GM23338 (cell line): Measurements from ENCODE around the gene ADGRB3. TPM values are rescaled to one million over a fixed set of nuclear protein-coding genes. Genes with fewer than 3 reads are reported as not detected.

Experiments
- ATAC-seq: fragments of 200-7000 bp; cut with Tn5 transposase; 3 replicates; pipeline ENCODE4 v1.9.1; 2020
- DNase-seq: peaks from one replicate; pipeline ENCODE4 v3.0.0-alpha.2; 2015; ENCODE audit warnings: low spot score
- H2AFZ ChIP-seq: fragments of 200-600 bp; sonication (generic); 2 replicates; pipeline ENCODE4 v1.8.0; 2016; ENCODE audit warnings: antibody characterized with exemption, mild to moderate bottlenecking, moderate library complexity
- H3F3A ChIP-seq: fragments of 200-600 bp; sonication (generic); replicated peaks from 2 replicates; pipeline ENCODE4 v1.8.0; 2017; ENCODE audit warnings: antibody characterized with exemption, mixed run types, low read depth
- H3K27ac ChIP-seq: fragments of 200-600 bp; sonication (generic); 2 replicates; pipeline ENCODE4 v1.6.1; 2016; ENCODE audit warnings: low read depth
- H3K27me3 ChIP-seq: fragments of 200-600 bp; sonication (generic); 2 replicates; pipeline ENCODE4 v1.8.0; 2016; ENCODE audit warnings: mild to moderate bottlenecking, mixed run types, moderate library complexity; ENCODE audit not compliant: insufficient read depth
- H3K36me3 ChIP-seq: fragments of 200-600 bp; sonication (generic); 2 replicates; pipeline ENCODE4 v1.8.0; 2016; ENCODE audit warnings: mild to moderate bottlenecking; ENCODE audit not compliant: insufficient read depth
- H3K4me1 ChIP-seq: fragments of 200-600 bp; sonication (generic); 2 replicates; pipeline ENCODE4 v1.8.0; 2016; ENCODE audit warnings: mild to moderate bottlenecking, moderate library complexity; ENCODE audit not compliant: insufficient read depth
- H3K4me2 ChIP-seq: fragments of 200-600 bp; sonication (generic); 2 replicates; pipeline ENCODE4 v1.7.1; 2017; ENCODE audit warnings: mixed run types
- H3K4me3 ChIP-seq: fragments of 200-600 bp; sonication (generic); 2 replicates; pipeline ENCODE4 v1.6.1; 2016; ENCODE audit warnings: mixed run types
- H3K79me2 ChIP-seq: fragments of 200-600 bp; sonication (generic); replicated peaks from 2 replicates; pipeline ENCODE4 v1.8.0; 2017; ENCODE audit warnings: mild to moderate bottlenecking; ENCODE audit not compliant: insufficient read depth
- H3K9me2 ChIP-seq: fragments of 200-600 bp; sonication (generic); 2 replicates; pipeline ENCODE4 v1.8.0; 2017; ENCODE audit not compliant: insufficient read depth
- H4K20me1 ChIP-seq: fragments of 200-600 bp; sonication (generic); replicated peaks from 2 replicates; pipeline ENCODE4 v1.8.0; 2017; ENCODE audit warnings: mild to moderate bottlenecking; ENCODE audit not compliant: insufficient read depth
- H3K27ac Mint-ChIP-seq: 2 replicates; pipeline ENCODE4 v1.8.0; 2020; ENCODE audit warnings: inconsistent platforms, mild to moderate bottlenecking, moderate library complexity, mixed read lengths
- H3K27me3 Mint-ChIP-seq: 3 replicates; pipeline ENCODE4 v1.8.0; 2022; ENCODE audit warnings: low read depth, mild to moderate bottlenecking, moderate library complexity, mixed read lengths, inconsistent platforms; ENCODE audit not compliant: insufficient read depth, poor library complexity
- H3K36me3 Mint-ChIP-seq: 3 replicates; pipeline ENCODE4 v1.8.0; 2021; ENCODE audit warnings: low read depth, mild to moderate bottlenecking, inconsistent platforms, moderate library complexity, mixed read lengths
- H3K4me1 Mint-ChIP-seq: 3 replicates; pipeline ENCODE4 v1.8.0; 2020; ENCODE audit warnings: mild to moderate bottlenecking, inconsistent platforms, mixed read lengths
- H3K4me3 Mint-ChIP-seq: 3 replicates; pipeline ENCODE4 v1.8.0; 2021; ENCODE audit warnings: moderate library complexity, mild to moderate bottlenecking, inconsistent platforms, mixed read lengths
- H3K9me3 Mint-ChIP-seq: 3 replicates; pipeline ENCODE4 v1.8.0; 2020; ENCODE audit warnings: moderate library complexity, mild to moderate bottlenecking, inconsistent platforms, mixed read lengths
- CREB1 ChIP-seq: fragments of 250-450 bp; sonication (Bioruptor Pico); IDR thresholded peaks from 2 replicates; pipeline ENCODE4 v1.5.0; 2020; ENCODE audit warnings: low read depth, mild to moderate bottlenecking, moderate library complexity
- EZH2 ChIP-seq: fragments of 200-600 bp; sonication (generic); IDR thresholded peaks from one replicate; pipeline ENCODE4 v1.8.0; 2017; ENCODE audit warnings: antibody characterized with exemption, mild to moderate bottlenecking, low read depth; ENCODE audit not compliant: unreplicated experiment
- EZH2phosphoT487 ChIP-seq: fragments of 200-600 bp; sonication (generic); IDR thresholded peaks from one replicate; pipeline ENCODE4 v1.8.1; 2018; ENCODE audit warnings: antibody characterized with exemption; ENCODE audit not compliant: unreplicated experiment
- JUNB ChIP-seq: IDR thresholded peaks from one replicate; pipeline ENCODE4 v1.6.1; 2016; ENCODE audit warnings: antibody characterized with exemption; ENCODE audit not compliant: unreplicated experiment
- NANOG ChIP-seq: IDR thresholded peaks from 2 replicates; pipeline ENCODE4 v1.6.1; 2016; ENCODE audit warnings: antibody characterized with exemption, borderline replicate concordance
- POLR2AphosphoS5 ChIP-seq: IDR thresholded peaks from 2 replicates; pipeline ENCODE4 v1.6.1; 2016; ENCODE audit warnings: antibody characterized with exemption, low read depth
- ZNF114 ChIP-seq: fragments of 250-450 bp; sonication (Bioruptor Pico); IDR thresholded peaks from 2 replicates; pipeline ENCODE4 v1.5.0; 2020; ENCODE audit warnings: mild to moderate bottlenecking, moderate library complexity
- ZNF331 ChIP-seq: fragments of 250-450 bp; sonication (Bioruptor Pico); IDR thresholded peaks from 2 replicates; pipeline ENCODE4 v1.5.0; 2020; ENCODE audit warnings: low read depth, mild to moderate bottlenecking, moderate library complexity
- polyA plus RNA-seq: library from polyadenylated mRNA; unstranded; fragments of >200 nt; fragmentation: Nextera tagmentation; extraction: Ambion mirVana; gene quantifications from 2 replicates; pipeline ENCODE4 v1.2.1, GENCODE V29; 2016
- total RNA-seq: library from RNA; depleted of rRNA; stranded (reverse); fragments of >200 nt; shearing (Covaris generic); gene quantifications from 2 replicates; pipeline ENCODE4 v1.2.3, GENCODE V29; 2014
- TF ChIP-seq, protein P1 (sequence below), 2 experiments: fragments of 200-600 bp in 1 of 2; sonication (generic) in 1 of 2; conservative IDR thresholded peaks; 2 replicates each; pipeline versions ENCODE4 v1.5.1 to v1.6.1; 2016 to 2017; ENCODE audit warnings: antibody characterized with exemption in 2 of 2, low read depth in 2 of 2, mild to moderate bottlenecking in 2 of 2, moderate library complexity in 1 of 2
- TF ChIP-seq, protein P2 (sequence below): IDR thresholded peaks from one replicate; pipeline ENCODE4 v1.6.1; 2018; ENCODE audit warnings: antibody characterized with exemption; ENCODE audit not compliant: unreplicated experiment
- TF ChIP-seq, protein P3 (sequence below): IDR thresholded peaks from 2 replicates; pipeline ENCODE4 v1.6.1; 2016; ENCODE audit warnings: antibody characterized with exemption

Gene ADGRB3
- total and polyA plus RNA-seq, 2 experiments from 2014 or later = 0.92 to 4.0 TPM

DNA sequence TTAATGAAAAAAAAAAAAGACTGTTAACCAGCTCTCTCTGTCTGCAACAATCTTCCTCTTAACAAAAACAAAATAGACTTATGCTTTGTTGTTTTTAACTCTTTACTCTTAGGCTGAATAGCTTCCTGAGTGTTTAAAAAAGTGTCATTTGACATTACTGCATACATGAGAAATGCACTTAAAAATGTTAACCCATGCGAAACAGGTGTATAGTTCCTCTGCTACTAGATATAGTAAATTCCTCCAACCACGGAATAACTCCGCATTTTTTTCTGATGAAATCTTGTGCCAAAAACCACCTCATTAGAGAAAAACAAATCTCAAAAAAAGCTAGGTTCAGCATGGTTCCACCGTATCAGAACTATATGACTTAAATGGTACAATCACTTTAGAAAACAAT, 426.0 kb downstream of the ADGRB3 start:
- no peak overlapping the region for H3K27ac Mint-ChIP-seq
- H3K4me1 Mint-ChIP-seq = no peaks in the 10 kb centered on the region
- DNase-seq = no peak
- H3K36me3 ChIP-seq = no peaks in the 10 kb centered on the region
- H3K4me2 ChIP-seq = no peak overlapping the region
- H3K79me2 ChIP-seq = no peaks in the 10 kb centered on the region
- no peak for TF ChIP-seq CREB1
- TF ChIP-seq POLR2AphosphoS5 = no peak
- TF ChIP-seq EZH2phosphoT487 = no peak
- TF ChIP-seq EZH2 = no peak
- no peak for TF ChIP-seq ZNF114
- TF ChIP-seq, protein P1, sequence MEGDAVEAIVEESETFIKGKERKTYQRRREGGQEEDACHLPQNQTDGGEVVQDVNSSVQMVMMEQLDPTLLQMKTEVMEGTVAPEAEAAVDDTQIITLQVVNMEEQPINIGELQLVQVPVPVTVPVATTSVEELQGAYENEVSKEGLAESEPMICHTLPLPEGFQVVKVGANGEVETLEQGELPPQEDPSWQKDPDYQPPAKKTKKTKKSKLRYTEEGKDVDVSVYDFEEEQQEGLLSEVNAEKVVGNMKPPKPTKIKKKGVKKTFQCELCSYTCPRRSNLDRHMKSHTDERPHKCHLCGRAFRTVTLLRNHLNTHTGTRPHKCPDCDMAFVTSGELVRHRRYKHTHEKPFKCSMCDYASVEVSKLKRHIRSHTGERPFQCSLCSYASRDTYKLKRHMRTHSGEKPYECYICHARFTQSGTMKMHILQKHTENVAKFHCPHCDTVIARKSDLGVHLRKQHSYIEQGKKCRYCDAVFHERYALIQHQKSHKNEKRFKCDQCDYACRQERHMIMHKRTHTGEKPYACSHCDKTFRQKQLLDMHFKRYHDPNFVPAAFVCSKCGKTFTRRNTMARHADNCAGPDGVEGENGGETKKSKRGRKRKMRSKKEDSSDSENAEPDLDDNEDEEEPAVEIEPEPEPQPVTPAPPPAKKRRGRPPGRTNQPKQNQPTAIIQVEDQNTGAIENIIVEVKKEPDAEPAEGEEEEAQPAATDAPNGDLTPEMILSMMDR (conservative IDR thresholded peaks at IDR 0.05; ENCODE audit: low read depth in 2 of 2) = no peak
- TF ChIP-seq, protein P2, sequence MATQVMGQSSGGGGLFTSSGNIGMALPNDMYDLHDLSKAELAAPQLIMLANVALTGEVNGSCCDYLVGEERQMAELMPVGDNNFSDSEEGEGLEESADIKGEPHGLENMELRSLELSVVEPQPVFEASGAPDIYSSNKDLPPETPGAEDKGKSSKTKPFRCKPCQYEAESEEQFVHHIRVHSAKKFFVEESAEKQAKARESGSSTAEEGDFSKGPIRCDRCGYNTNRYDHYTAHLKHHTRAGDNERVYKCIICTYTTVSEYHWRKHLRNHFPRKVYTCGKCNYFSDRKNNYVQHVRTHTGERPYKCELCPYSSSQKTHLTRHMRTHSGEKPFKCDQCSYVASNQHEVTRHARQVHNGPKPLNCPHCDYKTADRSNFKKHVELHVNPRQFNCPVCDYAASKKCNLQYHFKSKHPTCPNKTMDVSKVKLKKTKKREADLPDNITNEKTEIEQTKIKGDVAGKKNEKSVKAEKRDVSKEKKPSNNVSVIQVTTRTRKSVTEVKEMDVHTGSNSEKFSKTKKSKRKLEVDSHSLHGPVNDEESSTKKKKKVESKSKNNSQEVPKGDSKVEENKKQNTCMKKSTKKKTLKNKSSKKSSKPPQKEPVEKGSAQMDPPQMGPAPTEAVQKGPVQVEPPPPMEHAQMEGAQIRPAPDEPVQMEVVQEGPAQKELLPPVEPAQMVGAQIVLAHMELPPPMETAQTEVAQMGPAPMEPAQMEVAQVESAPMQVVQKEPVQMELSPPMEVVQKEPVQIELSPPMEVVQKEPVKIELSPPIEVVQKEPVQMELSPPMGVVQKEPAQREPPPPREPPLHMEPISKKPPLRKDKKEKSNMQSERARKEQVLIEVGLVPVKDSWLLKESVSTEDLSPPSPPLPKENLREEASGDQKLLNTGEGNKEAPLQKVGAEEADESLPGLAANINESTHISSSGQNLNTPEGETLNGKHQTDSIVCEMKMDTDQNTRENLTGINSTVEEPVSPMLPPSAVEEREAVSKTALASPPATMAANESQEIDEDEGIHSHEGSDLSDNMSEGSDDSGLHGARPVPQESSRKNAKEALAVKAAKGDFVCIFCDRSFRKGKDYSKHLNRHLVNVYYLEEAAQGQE = no peak
- TF ChIP-seq, protein P3, sequence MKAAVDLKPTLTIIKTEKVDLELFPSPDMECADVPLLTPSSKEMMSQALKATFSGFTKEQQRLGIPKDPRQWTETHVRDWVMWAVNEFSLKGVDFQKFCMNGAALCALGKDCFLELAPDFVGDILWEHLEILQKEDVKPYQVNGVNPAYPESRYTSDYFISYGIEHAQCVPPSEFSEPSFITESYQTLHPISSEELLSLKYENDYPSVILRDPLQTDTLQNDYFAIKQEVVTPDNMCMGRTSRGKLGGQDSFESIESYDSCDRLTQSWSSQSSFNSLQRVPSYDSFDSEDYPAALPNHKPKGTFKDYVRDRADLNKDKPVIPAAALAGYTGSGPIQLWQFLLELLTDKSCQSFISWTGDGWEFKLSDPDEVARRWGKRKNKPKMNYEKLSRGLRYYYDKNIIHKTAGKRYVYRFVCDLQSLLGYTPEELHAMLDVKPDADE = no peak
- no peak for TF ChIP-seq ZNF331 (CRISPR knock-in tag)
- no peaks in the 10 kb centered on the region for H3F3A ChIP-seq
- H3K27me3 ChIP-seq = no peaks in the 10 kb centered on the region
- H3K9me3 Mint-ChIP-seq = no peaks in the 10 kb centered on the region
- H3K27me3 Mint-ChIP-seq = no peaks in the 10 kb centered on the region
- no peaks in the 10 kb centered on the region for H3K9me2 ChIP-seq
- no peaks in the 10 kb centered on the region for H4K20me1 ChIP-seq
- ATAC-seq = no peak
- no peak overlapping the region for H3K4me3 Mint-ChIP-seq
- no peak overlapping the region for H3K4me3 ChIP-seq
- H3K36me3 Mint-ChIP-seq = no peaks in the 10 kb centered on the region
- no peak overlapping the region for H2AFZ ChIP-seq
- H3K27ac ChIP-seq = no peak overlapping the region
- H3K4me1 ChIP-seq = no peaks in the 10 kb centered on the region

DNA sequence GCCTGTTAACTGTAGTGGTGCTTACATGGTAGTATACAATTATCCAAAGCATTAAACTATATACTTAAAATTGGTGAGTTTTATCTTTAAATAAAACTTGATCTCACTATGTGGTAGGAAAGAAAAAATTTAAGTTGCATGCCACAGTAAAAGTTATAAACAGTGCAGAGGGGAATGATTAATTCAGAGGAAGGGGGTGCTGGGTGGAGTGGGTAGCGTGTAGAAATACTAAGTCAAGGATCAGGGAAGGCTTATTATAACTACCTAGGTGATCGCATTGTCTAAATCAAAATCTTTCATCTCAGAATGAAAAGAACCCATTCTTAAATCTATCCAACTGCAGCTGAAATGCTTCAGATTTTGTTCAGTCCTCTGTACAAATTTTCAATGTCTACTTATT, 428.3 kb downstream of the ADGRB3 start:
- Mint-ChIP-seq H3K27me3 (no peaks in the 10 kb centered on the region), H3K4me3 (no peak overlapping the region), H3K4me1 (no peaks in the 10 kb centered on the region), H3K9me3 (no peaks in the 10 kb centered on the region), H3K27ac (no peak overlapping the region), H3K36me3 (no peaks in the 10 kb centered on the region)
- Histone ChIP-seq H3K79me2 (no peaks in the 10 kb centered on the region), H3K4me1 (no peaks in the 10 kb centered on the region), H2AFZ (no peak overlapping the region), H3K27me3 (no peaks in the 10 kb centered on the region), H3K9me2 (no peaks in the 10 kb centered on the region), H3K4me2 (no peak overlapping the region), H3K36me3 (no peaks in the 10 kb centered on the region), H3F3A (no peaks in the 10 kb centered on the region), H3K4me3 (no peak overlapping the region), H4K20me1 (no peaks in the 10 kb centered on the region), H3K27ac (no peak overlapping the region)
- DNase-seq (no peak), ATAC-seq (no peak)
- TF ChIP-seq ZNF114 = no peak
- TF ChIP-seq NANOG = no peak
- TF ChIP-seq, protein P1 (conservative IDR thresholded peaks at IDR 0.05; ENCODE audit: low read depth in 2 of 2) = no peak
- TF ChIP-seq EZH2phosphoT487 = no peak
- TF ChIP-seq JUNB = no peak
- no peak for TF ChIP-seq POLR2AphosphoS5
- no peak for TF ChIP-seq CREB1
